Activated T-cell treated with anti-CD3 and anti-CD28 coated beads, Interleukin-2, amount 50 U/mL, for 1 hour (primary cell): Measurements from ENCODE around the gene RPL27A.

Experiments used
- DNase-seq: peaks from one replicate; pipeline ENCODE4 v3.0.0-alpha.2; 2020

The RPL27A gene

GRCh38 chr11:8723711-8724110 is 41.1 kb downstream of the RPL27A start:
- DNase-seq: no peak

- DNase-seq: no peak
Measured at GRCh38 chr11:8724682-8725081, 42.1 kb downstream of the RPL27A start.

- no peak for DNase-seq
Measured at GRCh38 chr11:8726395-8726794, 43.8 kb downstream of the RPL27A start.

GRCh38 chr11:8728563-8728962 is 46.0 kb downstream of the RPL27A start:
- no peak for DNase-seq

GRCh38 chr11:8729067-8729466 is 46.5 kb downstream of the RPL27A start:
- DNase-seq: no peak

- no peak for DNase-seq
Measured at GRCh38 chr11:8729837-8730696, 47.5 kb downstream of the RPL27A start.

GRCh38 chr11:8730697-8731020 is 48.1 kb downstream of the RPL27A start:
- no peak for DNase-seq

- DNase-seq: no peak
Measured at GRCh38 chr11:8731647-8732323, 49.2 kb downstream of the RPL27A start.

GRCh38 chr11:8732324-8732670 is 49.7 kb downstream of the RPL27A start:
- no peak for DNase-seq

GRCh38 chr11:8732748-8733241 is 50.2 kb downstream of the RPL27A start:
- no peak for DNase-seq

- DNase-seq: no peak
Measured at GRCh38 chr11:8733852-8734251, 51.3 kb downstream of the RPL27A start.

GRCh38 chr11:8735094-8735493 is 52.5 kb downstream of the RPL27A start:
- DNase-seq: no peak

GRCh38 chr11:8739309-8739793 is 56.8 kb downstream of the RPL27A start:
- DNase-seq: no peak
